Activated T-helper 2 cell treated with anti-CD3 and anti-CD28 coated beads, Interferon-gamma antibody, Interleukin-2, Interleukin-4, amounts not matched to agents 10 μg/mL and 5 μg/mL and 100 μg/mL, durations not matched to agents 14 hours and 24 hours and 36 hours (primary cell): ENCODE data around the gene ZMAT2. TPM values are rescaled to one million over a fixed set of nuclear protein-coding genes. Genes with fewer than 3 reads are reported as not detected.
"Not testable (repeated sequence)": the region's sequence is repeated elsewhere in the genome, so short reads cannot be mapped to it uniquely, and the experiment has no call there.

Experiments
- DNase-seq: peaks from one replicate; pipeline ENCODE4 v3.0.0; 2021; ENCODE audit warnings: low spot score
- H3K27ac Mint-ChIP-seq: one replicate; pipeline ENCODE4 v1.8.0; 2021; ENCODE audit warnings: mixed read lengths
- H3K27me3 Mint-ChIP-seq: one replicate; pipeline ENCODE4 v1.8.0; 2021; ENCODE audit warnings: low read depth, mixed read lengths
- H3K36me3 Mint-ChIP-seq: one replicate; pipeline ENCODE4 v1.8.0; 2021; ENCODE audit warnings: low read depth, mixed read lengths
- H3K4me1 Mint-ChIP-seq: one replicate; pipeline ENCODE4 v1.8.0; 2021; ENCODE audit warnings: low read depth, mixed read lengths
- H3K4me3 Mint-ChIP-seq: one replicate; pipeline ENCODE4 v1.8.0; 2021; ENCODE audit warnings: low read depth, mild to moderate bottlenecking, moderate library complexity, mixed read lengths
- H3K9me3 Mint-ChIP-seq: one replicate; pipeline ENCODE4 v1.8.0; 2021; ENCODE audit warnings: mixed read lengths
- intact Hi-C: fragments of 100-400 bp; cut with micrococcal nuclease; formaldehyde crosslinking; loops from one replicate; pipeline ENCODE4 v1.15.1; 2023
- total RNA-seq: library from RNA; stranded (reverse); gene quantifications from 2 replicates; pipeline ENCODE4 v1.2.3, GENCODE V29; 2022

ZMAT2 gene
- total RNA-seq, result 53.4 and 53.9 TPM in 2 replicates

GRCh38 chr5:140700177-140701144 lies at the start of gene ZMAT2:
TSS of gene ZMAT2 (plus strand) at chr5:140700447. CDS start at chr5:140700461, 14 bp downstream.
- H3K4me3 Mint-ChIP-seq, result peak within 1 kb of the TSS; percentile 93
- H3K27me3 Mint-ChIP-seq, result no peaks in the 10 kb centered on the region
- peak; percentile 92 for DNase-seq
- peaks cover 15% of the 10 kb centered on the region for H3K4me1 Mint-ChIP-seq
- intact Hi-C loops, result loop anchor here (1.0 to 2.0 kb wide), 4 partner anchors 9 to 300 kb away; partner anchors contain the start of genes ANKHD1, HARS1, HARS2 and IK
- peaks cover 87% of the 10 kb centered on the region for H3K36me3 Mint-ChIP-seq
- H3K9me3 Mint-ChIP-seq, result no peaks in the 10 kb centered on the region
- H3K27ac Mint-ChIP-seq, result peak within 1 kb of the TSS; percentile 81

- no peak overlapping the region for H3K4me3 Mint-ChIP-seq
- no peaks in the 10 kb centered on the region for H3K27me3 Mint-ChIP-seq
- no peak for DNase-seq
- no peaks in the 10 kb centered on the region for H3K9me3 Mint-ChIP-seq
- H3K4me1 Mint-ChIP-seq, result peaks cover 9% of the 10 kb centered on the region
- no peak overlapping the region for H3K27ac Mint-ChIP-seq
- peaks cover 82% of the 10 kb centered on the region for H3K36me3 Mint-ChIP-seq
- intact Hi-C loops, result no loop called here
Observed at GRCh38 chr5:140658870-140659269, 41.4 kb upstream of the ZMAT2 start.

GRCh38 chr5:140660371-140660770 lies 39.9 kb upstream of the ZMAT2 start:
- DNase-seq, H3K27ac Mint-ChIP-seq, H3K27me3 Mint-ChIP-seq, intact Hi-C loops, H3K4me3 Mint-ChIP-seq, H3K9me3 Mint-ChIP-seq: not testable (repeated sequence)
- Mint-ChIP-seq H3K36me3 (peaks cover 75% of the 10 kb centered on the region), H3K4me1 (peaks cover 12% of the 10 kb centered on the region)

- peak overlapping the region; percentile 99 for H3K4me3 Mint-ChIP-seq
- H3K27me3 Mint-ChIP-seq, result no peaks in the 10 kb centered on the region
- intact Hi-C loops, result loop anchor here (1.0 kb wide), 4 partner anchors 17 to 47 kb away; partner anchors contain the start of genes HARS1, HARS2, IK and NDUFA2
- DNase-seq, result no peak
- peaks cover 75% of the 10 kb centered on the region for H3K36me3 Mint-ChIP-seq
- no peaks in the 10 kb centered on the region for H3K9me3 Mint-ChIP-seq
- peaks cover 25% of the 10 kb centered on the region for H3K4me1 Mint-ChIP-seq
- no peak overlapping the region for H3K27ac Mint-ChIP-seq
Observed at GRCh38 chr5:140664030-140664358, 36.3 kb upstream of the ZMAT2 start.

GRCh38 chr5:140664359-140665119 lies 35.7 kb upstream of the ZMAT2 start, which contains the start of gene WDR55:
TSS of gene WDR55 (plus strand) at chr5:140664904. CDS start at chr5:140664913, 9 bp downstream.
- no peaks in the 10 kb centered on the region for H3K9me3 Mint-ChIP-seq
- peaks cover 25% of the 10 kb centered on the region for H3K4me1 Mint-ChIP-seq
- peaks cover 74% of the 10 kb centered on the region for H3K36me3 Mint-ChIP-seq
- peak within 1 kb of the TSS; percentile 99 for H3K4me3 Mint-ChIP-seq
- no peaks in the 10 kb centered on the region for H3K27me3 Mint-ChIP-seq
- intact Hi-C loops, result loop anchor here (1.0 kb wide), 4 partner anchors 17 to 47 kb away; partner anchors contain the start of genes HARS1, HARS2, IK and NDUFA2
- peak; percentile 94 for DNase-seq
- H3K27ac Mint-ChIP-seq, result peak within 1 kb of the TSS; percentile 95

- H3K27me3 Mint-ChIP-seq, intact Hi-C loops, H3K9me3 Mint-ChIP-seq, DNase-seq, H3K27ac Mint-ChIP-seq, H3K4me3 Mint-ChIP-seq: not testable (repeated sequence)
- peaks cover 80% of the 10 kb centered on the region for H3K36me3 Mint-ChIP-seq
- H3K4me1 Mint-ChIP-seq, result peaks cover 15% of the 10 kb centered on the region
Observed at GRCh38 chr5:140671035-140671434, 29.2 kb upstream of the ZMAT2 start.

GRCh38 chr5:140671472-140672125 lies 28.6 kb upstream of the ZMAT2 start:
- H3K4me1 Mint-ChIP-seq, result peaks cover 12% of the 10 kb centered on the region
- H3K27me3 Mint-ChIP-seq, result no peaks in the 10 kb centered on the region
- H3K9me3 Mint-ChIP-seq, result no peaks in the 10 kb centered on the region
- H3K36me3 Mint-ChIP-seq, result peaks cover 82% of the 10 kb centered on the region
- intact Hi-C loops, result no loop called here
- no peak for DNase-seq
- no peak overlapping the region for H3K27ac Mint-ChIP-seq
- H3K4me3 Mint-ChIP-seq, result no peak overlapping the region

- intact Hi-C loops, result no loop called here
- Mint-ChIP-seq H3K27me3 (no peaks in the 10 kb centered on the region), H3K36me3 (peaks cover 82% of the 10 kb centered on the region), H3K9me3 (no peaks in the 10 kb centered on the region), H3K4me1 (peaks cover 1% of the 10 kb centered on the region), H3K4me3 (no peak overlapping the region), H3K27ac (no peak overlapping the region)
- no peak for DNase-seq
Observed at GRCh38 chr5:140672455-140673186, 27.6 kb upstream of the ZMAT2 start.

GRCh38 chr5:140673187-140673976 lies 26.9 kb upstream of the ZMAT2 start, which contains the start of gene DND1:
TSS of gene DND1 (minus strand) at chr5:140673576. CDS start at chr5:140673542, 34 bp downstream.
- Mint-ChIP-seq H3K27ac (no peak within 1 kb of the TSS), H3K27me3 (no peaks in the 10 kb centered on the region), H3K4me3 (no peak within 1 kb of the TSS), H3K4me1 (peaks cover 4% of the 10 kb centered on the region), H3K9me3 (no peaks in the 10 kb centered on the region), H3K36me3 (peaks cover 82% of the 10 kb centered on the region)
- intact Hi-C loops, result no loop called here
- no peak for DNase-seq

- Mint-ChIP-seq H3K36me3 (peaks cover 78% of the 10 kb centered on the region), H3K4me3 (no peak overlapping the region)
Observed at GRCh38 chr5:140674211-140674610, 26.0 kb upstream of the ZMAT2 start.

GRCh38 chr5:140674629-140675028 lies 25.6 kb upstream of the ZMAT2 start:
- intact Hi-C loops, result no loop called here
- DNase-seq, result no peak
- peaks cover 4% of the 10 kb centered on the region for H3K4me1 Mint-ChIP-seq
- H3K27me3 Mint-ChIP-seq, result no peaks in the 10 kb centered on the region
- H3K9me3 Mint-ChIP-seq, result no peaks in the 10 kb centered on the region
- peak overlapping the region; percentile 52 for H3K27ac Mint-ChIP-seq
- no peak overlapping the region for H3K4me3 Mint-ChIP-seq
- peaks cover 78% of the 10 kb centered on the region for H3K36me3 Mint-ChIP-seq

More at GRCh38 chr5:140674211-140674610, 26.0 kb upstream of the ZMAT2 start:
- Mint-ChIP-seq H3K27ac (no peak overlapping the region), H3K4me1 (peaks cover 4% of the 10 kb centered on the region), H3K27me3 (no peaks in the 10 kb centered on the region), H3K9me3 (no peaks in the 10 kb centered on the region)
- intact Hi-C loops, result no loop called here
- DNase-seq, result no peak
